DOHH2 (cell line): ENCODE data around the gene DPP8.

Source experiments
- H3F3A ChIP-seq: fragments of 200-600 bp; sonication (generic), shearing (Covaris generic); 2 replicates; pipeline ENCODE4 v1.6.0; 2016; ENCODE audit warnings: antibody characterized with exemption, mild to moderate bottlenecking; ENCODE audit not compliant: control insufficient read depth, insufficient read depth
- H3K27ac ChIP-seq: fragments of 200-600 bp; sonication (generic); 2 replicates; pipeline ENCODE4 v1.5.1; 2014; ENCODE audit warnings: low read depth, mild to moderate bottlenecking, low read length, moderate library complexity
- H3K27me3 ChIP-seq: fragments of 200-600 bp; sonication (generic); 2 replicates; pipeline ENCODE4 v1.6.1; 2014; ENCODE audit warnings: mild to moderate bottlenecking, low read length, mixed read lengths; ENCODE audit not compliant: control insufficient read depth
- H3K36me3 ChIP-seq: fragments of 200-600 bp; sonication (generic); 2 replicates; pipeline ENCODE4 v1.6.1; 2014; ENCODE audit warnings: mild to moderate bottlenecking, low read length, moderate library complexity, mixed read lengths; ENCODE audit not compliant: control insufficient read depth
- H3K4me1 ChIP-seq: fragments of 200-600 bp; sonication (generic); 2 replicates; pipeline ENCODE4 v1.6.1; 2014; ENCODE audit warnings: mild to moderate bottlenecking, low read length, mixed read lengths; ENCODE audit not compliant: control insufficient read depth
- H3K4me2 ChIP-seq: fragments of 200-600 bp; sonication (generic); 2 replicates; pipeline ENCODE4 v1.6.0; 2014; ENCODE audit warnings: mild to moderate bottlenecking, low read length, moderate library complexity
- H3K4me3 ChIP-seq: fragments of 200-600 bp; sonication (generic); 2 replicates; pipeline ENCODE4 v1.5.1; 2014; ENCODE audit warnings: mild to moderate bottlenecking, low read length, mixed read lengths
- H3K79me2 ChIP-seq: fragments of 200-600 bp; sonication (generic); 2 replicates; pipeline ENCODE4 v1.6.1; 2014; ENCODE audit warnings: mild to moderate bottlenecking, low read length, mixed read lengths; ENCODE audit not compliant: control insufficient read depth
- H3K9me2 ChIP-seq: fragments of 200-600 bp; sonication (generic); replicated peaks from 2 replicates; pipeline ENCODE4 v1.6.1; 2014; ENCODE audit warnings: mild to moderate bottlenecking, low read length, mixed read lengths; ENCODE audit not compliant: control insufficient read depth
- H3K9me3 ChIP-seq: fragments of 200-600 bp; sonication (generic); 2 replicates; pipeline ENCODE4 v1.6.1; 2014; ENCODE audit warnings: antibody characterized with exemption, low read length, mixed read lengths; ENCODE audit not compliant: control insufficient read depth, insufficient read depth
- H4K20me1 ChIP-seq: fragments of 200-600 bp; sonication (generic); 2 replicates; pipeline ENCODE4 v1.6.0; 2014; ENCODE audit warnings: low read depth, mild to moderate bottlenecking, antibody characterized with exemption, low read length, moderate library complexity; ENCODE audit not compliant: control insufficient read depth, insufficient read depth
- EZH2phosphoT487 ChIP-seq: fragments of 200-600 bp; sonication (generic); IDR thresholded peaks from 2 replicates; pipeline ENCODE4 v1.6.1; 2017; ENCODE audit warnings: borderline replicate concordance, mild to moderate bottlenecking, antibody characterized with exemption, low read length, moderate library complexity, mixed read lengths
- TF ChIP-seq, protein P1 (sequence below): fragments of 200-600 bp; sonication (generic); IDR thresholded peaks from one replicate; pipeline ENCODE4 v1.5.1; 2014; ENCODE audit warnings: antibody characterized with exemption, mild to moderate bottlenecking, low read depth, low read length; ENCODE audit not compliant: poor library complexity, severe bottlenecking

The DPP8 gene

DNA sequence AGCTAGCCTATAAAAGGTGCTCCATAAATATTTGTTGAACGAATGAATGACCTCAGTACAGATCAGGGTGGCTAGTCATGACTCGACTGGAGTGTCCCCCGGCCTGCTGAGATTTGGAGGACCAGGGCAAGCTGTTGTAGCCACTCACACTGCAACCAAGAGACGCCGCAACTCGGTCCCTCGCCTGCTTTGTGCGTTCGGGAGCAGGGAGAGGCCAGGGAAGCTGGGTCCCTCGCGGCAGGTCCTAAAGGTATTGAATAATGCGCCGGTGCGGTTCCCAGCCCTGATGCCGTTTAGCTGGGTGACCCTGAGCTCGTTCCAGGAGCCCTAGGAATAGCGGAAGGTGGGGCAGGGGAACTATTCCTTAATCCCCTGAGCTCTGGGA, 96.5 kb downstream of the DPP8 start:
- no peak overlapping the region for H3K27ac ChIP-seq
- no peak overlapping the region for H3K4me2 ChIP-seq
- peaks cover 19% of the 10 kb centered on the region for H3K4me1 ChIP-seq

DNA sequence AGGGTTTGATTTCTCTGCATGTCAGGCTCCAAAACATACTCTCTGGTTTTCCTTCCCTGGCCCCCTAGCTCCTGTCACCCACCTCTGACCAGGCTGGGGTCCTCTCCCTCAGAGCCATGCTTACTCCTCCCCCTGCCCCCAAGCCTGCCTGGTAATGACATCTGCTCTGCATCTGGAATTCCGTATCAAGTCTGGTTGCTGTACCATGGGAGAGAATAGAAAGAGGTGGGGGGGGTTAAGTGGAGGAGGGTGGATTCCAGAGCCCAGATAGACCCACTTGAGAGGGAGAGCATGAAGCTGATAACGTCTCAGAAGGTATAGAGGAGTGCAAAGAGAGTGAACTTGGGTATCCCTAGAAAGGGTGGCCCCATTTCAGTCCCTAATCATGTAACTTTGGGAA, 98.9 kb downstream of the DPP8 start:
- Histone ChIP-seq H3K27me3 (peaks cover 52% of the 10 kb centered on the region), H3K4me3 (no peak overlapping the region), H3K27ac (no peak overlapping the region), H3K4me1 (peaks cover 16% of the 10 kb centered on the region), H4K20me1 (no peaks in the 10 kb centered on the region), H3K4me2 (no peak overlapping the region), H3K9me2 (no peaks in the 10 kb centered on the region), H3K79me2 (no peaks in the 10 kb centered on the region), H3K36me3 (no peaks in the 10 kb centered on the region), H3K9me3 (no peaks in the 10 kb centered on the region), H3F3A (no peaks in the 10 kb centered on the region)
- TF ChIP-seq EZH2phosphoT487, result no peak
- TF ChIP-seq, protein P1, sequence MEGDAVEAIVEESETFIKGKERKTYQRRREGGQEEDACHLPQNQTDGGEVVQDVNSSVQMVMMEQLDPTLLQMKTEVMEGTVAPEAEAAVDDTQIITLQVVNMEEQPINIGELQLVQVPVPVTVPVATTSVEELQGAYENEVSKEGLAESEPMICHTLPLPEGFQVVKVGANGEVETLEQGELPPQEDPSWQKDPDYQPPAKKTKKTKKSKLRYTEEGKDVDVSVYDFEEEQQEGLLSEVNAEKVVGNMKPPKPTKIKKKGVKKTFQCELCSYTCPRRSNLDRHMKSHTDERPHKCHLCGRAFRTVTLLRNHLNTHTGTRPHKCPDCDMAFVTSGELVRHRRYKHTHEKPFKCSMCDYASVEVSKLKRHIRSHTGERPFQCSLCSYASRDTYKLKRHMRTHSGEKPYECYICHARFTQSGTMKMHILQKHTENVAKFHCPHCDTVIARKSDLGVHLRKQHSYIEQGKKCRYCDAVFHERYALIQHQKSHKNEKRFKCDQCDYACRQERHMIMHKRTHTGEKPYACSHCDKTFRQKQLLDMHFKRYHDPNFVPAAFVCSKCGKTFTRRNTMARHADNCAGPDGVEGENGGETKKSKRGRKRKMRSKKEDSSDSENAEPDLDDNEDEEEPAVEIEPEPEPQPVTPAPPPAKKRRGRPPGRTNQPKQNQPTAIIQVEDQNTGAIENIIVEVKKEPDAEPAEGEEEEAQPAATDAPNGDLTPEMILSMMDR, result no peak

More for the DNA sequence above, 96.5 kb downstream of the DPP8 start:
- Histone ChIP-seq H3K9me2 (no peaks in the 10 kb centered on the region), H3K79me2 (no peaks in the 10 kb centered on the region), H3F3A (no peaks in the 10 kb centered on the region), H3K36me3 (no peaks in the 10 kb centered on the region), H3K9me3 (no peaks in the 10 kb centered on the region), H3K27me3 (peaks cover 57% of the 10 kb centered on the region), H4K20me1 (no peaks in the 10 kb centered on the region), H3K4me3 (no peak overlapping the region)
- TF ChIP-seq EZH2phosphoT487, result no peak
- TF ChIP-seq, protein P1, result no peak

DNA sequence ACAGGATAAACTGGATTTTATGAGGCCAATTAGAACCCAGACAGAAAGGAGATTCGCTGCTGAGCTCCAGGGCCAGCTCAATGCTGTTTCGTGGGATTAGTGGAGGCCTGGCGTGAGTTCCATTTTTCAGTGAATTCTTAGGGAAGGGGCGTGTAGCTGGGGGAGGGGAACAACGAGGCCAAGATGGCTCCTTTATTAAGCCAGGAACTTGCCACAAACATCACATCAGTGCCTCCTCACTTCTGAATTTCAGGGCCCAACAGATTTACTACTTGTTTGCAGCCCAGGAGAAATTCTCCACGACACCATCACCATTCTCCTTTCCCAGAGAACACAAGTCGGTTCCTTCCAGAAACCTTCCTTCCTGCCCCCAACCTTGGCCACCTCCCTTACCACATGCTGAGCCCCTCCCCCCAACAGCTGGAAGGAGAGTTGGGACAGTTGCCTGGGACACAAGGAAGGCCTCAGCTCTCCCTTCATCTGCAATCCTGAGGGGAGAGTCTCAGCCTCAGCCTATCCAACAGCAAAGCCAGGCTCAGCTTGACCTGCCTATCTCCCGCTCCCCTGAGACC, 100.6 kb downstream of the DPP8 start:
- Histone ChIP-seq H3K27ac (no peak overlapping the region), H3K9me2 (no peaks in the 10 kb centered on the region), H3F3A (no peaks in the 10 kb centered on the region), H3K79me2 (no peaks in the 10 kb centered on the region), H4K20me1 (no peaks in the 10 kb centered on the region), H3K4me1 (peaks cover 19% of the 10 kb centered on the region), H3K9me3 (no peaks in the 10 kb centered on the region), H3K36me3 (no peaks in the 10 kb centered on the region), H3K27me3 (peaks cover 40% of the 10 kb centered on the region), H3K4me3 (no peak overlapping the region), H3K4me2 (no peak overlapping the region)
- no peak for TF ChIP-seq EZH2phosphoT487
- TF ChIP-seq, protein P1, result no peak
